ENCODE results near the gene ARID5B. TPM values are rescaled to one million over a fixed set of nuclear protein-coding genes. Genes with fewer than 3 reads are reported as not detected.
A peak's percentile ranks its signal among the peaks of the same experiment; 100 is the strongest.

The ARID5B gene
- total and polyA plus RNA-seq, 2 donors (not counting 1 experiment from before 2014, with no cell fraction given), result 22.4 to 237 TPM

- H3K27ac Mint-ChIP-seq, result peak overlapping the region; percentile 86
- peak overlapping the region in 4 of 5 experiments; percentile 39 to 60 (median 44) for H3K4me3 ChIP-seq (ENCODE audit: control extremely low read depth in 1 of 5, extremely low read depth in 1 of 5, insufficient read depth in 1 of 5, low read depth in 2 of 5, low read length in 4 of 5)
- no peak for TF ChIP-seq EZH2 (IDR thresholded peaks at IDR 0.05; ENCODE audit: borderline replicate concordance, insufficient read depth, low read depth, low read length, poor library complexity, severe bottlenecking)
- TF ChIP-seq, protein P1, sequence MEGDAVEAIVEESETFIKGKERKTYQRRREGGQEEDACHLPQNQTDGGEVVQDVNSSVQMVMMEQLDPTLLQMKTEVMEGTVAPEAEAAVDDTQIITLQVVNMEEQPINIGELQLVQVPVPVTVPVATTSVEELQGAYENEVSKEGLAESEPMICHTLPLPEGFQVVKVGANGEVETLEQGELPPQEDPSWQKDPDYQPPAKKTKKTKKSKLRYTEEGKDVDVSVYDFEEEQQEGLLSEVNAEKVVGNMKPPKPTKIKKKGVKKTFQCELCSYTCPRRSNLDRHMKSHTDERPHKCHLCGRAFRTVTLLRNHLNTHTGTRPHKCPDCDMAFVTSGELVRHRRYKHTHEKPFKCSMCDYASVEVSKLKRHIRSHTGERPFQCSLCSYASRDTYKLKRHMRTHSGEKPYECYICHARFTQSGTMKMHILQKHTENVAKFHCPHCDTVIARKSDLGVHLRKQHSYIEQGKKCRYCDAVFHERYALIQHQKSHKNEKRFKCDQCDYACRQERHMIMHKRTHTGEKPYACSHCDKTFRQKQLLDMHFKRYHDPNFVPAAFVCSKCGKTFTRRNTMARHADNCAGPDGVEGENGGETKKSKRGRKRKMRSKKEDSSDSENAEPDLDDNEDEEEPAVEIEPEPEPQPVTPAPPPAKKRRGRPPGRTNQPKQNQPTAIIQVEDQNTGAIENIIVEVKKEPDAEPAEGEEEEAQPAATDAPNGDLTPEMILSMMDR (IDR thresholded peaks at IDR 0.05), result no peak
- H3K9me3 Mint-ChIP-seq (ENCODE audit: insufficient read depth), result no peaks in the 10 kb centered on the region
- H3K4me3 Mint-ChIP-seq, result peak overlapping the region; percentile 85
- peaks cover 96% of the 10 kb centered on the region for H3K4me1 Mint-ChIP-seq
- 75% methylated on average over 1 of the region's 5 CpGs for WGBS (ENCODE audit: insufficient coverage)
- ATAC-seq (ENCODE audit: low read depth) (no peak), DNase-seq (no peak)
- peaks cover 0 to 40% of the 10 kb centered on the region in 2 experiments for H3K36me3 ChIP-seq (replicated peaks in 1 of 2; ENCODE audit: control extremely low read depth in 1 of 2, control insufficient read depth in 1 of 2, extremely low read depth in 1 of 2, insufficient read depth in 2 of 2, low read length in 1 of 2)
- H3K4me1 ChIP-seq (ENCODE audit: control insufficient read depth in 2 of 2, insufficient read depth in 2 of 2, low read length in 2 of 2), result peaks cover 92 to 96% of the 10 kb centered on the region in 2 donors
- CTCF ChIA-PET, result interaction anchor here (0.8 to 3.7 kb wide), 17 partner anchors 11 to 299 kb away, joined by 3 to 40 read pairs (median 4); partner anchors contain the start of gene ARID5B
- peak overlapping the region; percentile 85 to 92 for H3K27ac ChIP-seq (ENCODE audit: low read length in 2 of 2)
- intact Hi-C loops (cut with micrococcal nuclease), result loop anchor here (1.0 to 10.0 kb wide), 5 partner anchors 12 to 296 kb away; no protein-coding TSS in a partner anchor
- peak overlapping the region; percentile 69 for H3K9ac ChIP-seq (ENCODE audit: low read length)
- H3K27me3 Mint-ChIP-seq, result no peaks in the 10 kb centered on the region
- peak overlapping the region; percentile 70 for H3K4me2 ChIP-seq (replicated peaks; ENCODE audit: low read depth, low read length, poor library complexity, severe bottlenecking)
- no peak overlapping the region for H2AFZ ChIP-seq (ENCODE audit: insufficient read depth, low read depth, low read length, poor library complexity, severe bottlenecking)
- POLR2A ChIA-PET, result interaction anchor here (0.6 to 3.6 kb wide), 8 partner anchors 7 to 299 kb away, joined by 3 to 24 read pairs (median 5); partner anchors contain the start of gene ARID5B
- no peaks in the 10 kb centered on the region for H4K20me1 ChIP-seq (ENCODE audit: control insufficient read depth, insufficient read depth, low read length, poor library complexity, severe bottlenecking)
- no peaks in the 10 kb centered on the region for H3K27me3 ChIP-seq (replicated peaks in 1 of 4; ENCODE audit: control extremely low read depth in 1 of 4, control insufficient read depth in 3 of 4, insufficient read depth in 4 of 4, low read length in 3 of 4)
- peaks cover 0 to 3% (median 3%) of the 10 kb centered on the region in 3 donors for H3K9me3 ChIP-seq (ENCODE audit: control extremely low read depth in 1 of 3, control insufficient read depth in 2 of 3, insufficient read depth in 1 of 3, low read length in 2 of 3)
- peaks cover 95% of the 10 kb centered on the region for H3K79me2 ChIP-seq (ENCODE audit: control insufficient read depth, insufficient read depth, low read length)
Observed at GRCh38 chr10:62050346-62050892, 148.9 kb downstream of the ARID5B start.

Data from B cell (primary cell).